Lung (tissue), 12 donors: ENCODE data around the gene C4BPB. TPM values are rescaled to one million over a fixed set of nuclear protein-coding genes. Genes with fewer than 3 reads are reported as not detected.

Experiments
- ATAC-seq: fragments of 200-7000 bp; cut with Tn5 transposase; one replicate; pipeline ENCODE4 v1.9.1; 2020; ENCODE audit warnings: moderate number of reproducible peaks; ENCODE audit not compliant: insufficient read depth, low FRiP score
- DNase-seq, 3 donors: peaks; one replicate each; pipeline ENCODE4 v3.0.0-alpha.2; 2013 to 2017
- H3K27ac ChIP-seq, 2 donors: one replicate each; pipeline ENCODE4 v1.5.1; 2013; ENCODE audit warnings: mild to moderate bottlenecking in 2 of 2, moderate library complexity in 2 of 2, control low read depth in 1 of 2, inconsistent platforms in 1 of 2, low read depth in 1 of 2, low read length in 1 of 2
- H3K27me3 ChIP-seq, 3 donors: one replicate each; pipeline ENCODE4 v1.5.1; 2013; ENCODE audit warnings: low read length in 2 of 3; ENCODE audit not compliant: control insufficient read depth in 3 of 3, insufficient read depth in 3 of 3
- H3K36me3 ChIP-seq, 4 donors: one replicate each; pipeline ENCODE4 v1.5.1; 2013; ENCODE audit warnings: low read length in 4 of 4, mild to moderate bottlenecking in 1 of 4, moderate library complexity in 1 of 4; ENCODE audit not compliant: control insufficient read depth in 4 of 4, insufficient read depth in 4 of 4
- H3K4me1 ChIP-seq, 5 donors: one replicate each; pipeline ENCODE4 v1.5.1; 2013; ENCODE audit warnings: low read length in 5 of 5, mild to moderate bottlenecking in 2 of 5, moderate library complexity in 1 of 5; ENCODE audit not compliant: control insufficient read depth in 5 of 5, insufficient read depth in 5 of 5
- H3K4me3 ChIP-seq: one replicate; pipeline ENCODE4 v1.5.1; 2013; ENCODE audit warnings: mild to moderate bottlenecking, control low read depth, moderate library complexity
- H3K9ac ChIP-seq, 2 donors: one replicate each; pipeline ENCODE4 v1.5.1; 2013; ENCODE audit warnings: low read length in 2 of 2, control low read depth in 1 of 2; ENCODE audit not compliant: insufficient read depth in 1 of 2
- H3K9me3 ChIP-seq, 4 donors: one replicate each; pipeline ENCODE4 v1.5.1; 2013; ENCODE audit warnings: low read length in 3 of 4, mild to moderate bottlenecking in 1 of 4, moderate library complexity in 1 of 4; ENCODE audit not compliant: control insufficient read depth in 4 of 4, insufficient read depth in 3 of 4
- CTCF ChIP-seq: IDR thresholded peaks from 2 replicates; pipeline ENCODE4 v1.5.1; 2012; ENCODE audit warnings: mild to moderate bottlenecking; ENCODE audit errors: control extremely low read depth, extremely low read depth
- WGBS, 2 donors: extraction: QIAGEN DNeasy Blood & Tissue Kit; methylation state at CpG; one replicate each; pipeline ENCODE4 v1.1.7; 2013; 5-methylcytosine and 5-hydroxymethylcytosine counted together
- polyA plus RNA-seq, 2 donors: library from polyadenylated mRNA; stranded (reverse); fragments of 200-250 nt; gene quantifications; one replicate each; pipeline ENCODE4 v1.2.1, GENCODE V29; 2013
- total RNA-seq, 2 donors: library from RNA; depleted of rRNA in 1 of 2; stranded (reverse); fragments of >200 nt in 1 of 2; gene quantifications; one replicate each; pipeline ENCODE4 v1.2.1, GENCODE V29; 2014 to 2021
- donor health status: control.
- donor health status: control.
- donor health status: Bipolar disorder and iron deficiency.
- donor health status: healthy.
- donor health status: DM: yes; HTN: yes; CAD: no.

The C4BPB gene
- total and polyA plus RNA-seq, 4 donors, result 2.6 to 6.5 (median 4.7) TPM

- Histone ChIP-seq H3K4me3 (no peak overlapping the region), H3K27me3 (no peaks in the 10 kb centered on the region), H3K27ac (no peak overlapping the region), H3K36me3 (peaks cover 3 to 22% (median 14%) of the 10 kb centered on the region in 4 donors), H3K9me3 (no peaks in the 10 kb centered on the region), H3K4me1 (peaks cover 0 to 31% (median 8%) of the 10 kb centered on the region in 5 donors), H3K9ac (peak overlapping the region; percentile 29 to 86)
- 59 to 68% methylated on average over 8 of the region's 8 CpGs for WGBS, 2 donors
- no peak for TF ChIP-seq CTCF
- no peak for DNase-seq
- no peak for ATAC-seq
Measured at GRCh38 chr1:207049514-207049913, 39.1 kb upstream of the C4BPB start.

- 0% methylated on average over 6 of the region's 6 CpGs for WGBS, 2 donors
- Histone ChIP-seq H3K4me1 (peaks cover 0 to 31% (median 8%) of the 10 kb centered on the region in 5 donors), H3K9me3 (no peaks in the 10 kb centered on the region), H3K4me3 (peak overlapping the region; percentile 55), H3K9ac (peak overlapping the region; percentile 86 to 96), H3K36me3 (peaks cover 3 to 22% (median 14%) of the 10 kb centered on the region in 4 donors), H3K27me3 (no peaks in the 10 kb centered on the region), H3K27ac (peak overlapping the region; percentile 85 to 90)
- peak; percentile 43 to 79 (median 78) for DNase-seq
- no peak for ATAC-seq
- peak; percentile 58 for TF ChIP-seq CTCF
Measured at GRCh38 chr1:207049974-207050391, 38.7 kb upstream of the C4BPB start.

DNA sequence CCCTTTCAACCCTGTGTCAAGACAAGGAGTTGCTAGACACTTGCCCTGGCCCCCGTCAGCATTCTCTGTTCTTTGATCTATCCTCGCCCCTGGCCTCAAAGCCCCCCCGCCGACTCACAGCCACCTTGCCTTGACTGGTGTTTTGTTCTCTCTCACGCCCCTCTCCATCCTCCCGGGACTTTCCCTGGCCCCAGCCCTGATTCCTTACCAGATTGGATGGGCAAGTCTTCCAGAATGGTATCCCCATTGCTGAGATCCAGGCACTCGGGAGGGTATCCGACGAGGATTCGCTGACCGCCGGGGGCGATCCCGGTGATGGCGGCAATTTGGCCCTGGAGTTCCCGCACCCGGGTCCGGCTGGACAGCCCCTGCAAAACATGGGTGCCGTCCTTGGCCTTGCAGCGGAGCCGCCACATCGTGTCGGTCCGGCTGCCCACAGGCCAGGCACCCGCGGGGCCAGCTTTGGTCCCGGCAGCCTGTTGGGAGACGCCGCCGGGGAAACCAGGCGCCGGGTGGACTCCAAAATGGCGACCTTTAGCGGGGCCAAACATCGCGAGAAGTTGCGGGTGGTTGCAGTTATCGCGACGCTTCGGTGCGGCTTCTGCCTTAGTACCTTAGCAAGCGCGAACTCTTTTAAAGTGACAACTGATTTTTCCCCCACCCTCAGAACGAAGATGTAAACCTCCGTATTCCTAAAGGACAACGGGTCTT is 38.0 kb upstream of the C4BPB start:
- peak overlapping the region; percentile 86 to 96 for H3K9ac ChIP-seq
- H3K4me1 ChIP-seq, result peaks cover 0 to 29% (median 6%) of the 10 kb centered on the region in 5 donors
- H3K9me3 ChIP-seq, result no peaks in the 10 kb centered on the region
- peaks cover 3 to 22% (median 12%) of the 10 kb centered on the region in 4 donors for H3K36me3 ChIP-seq
- DNase-seq (peak; percentile 93 to 96 (median 94)), ATAC-seq (peak; percentile 60)
- H3K27ac ChIP-seq, result peak overlapping the region; percentile 85 to 90
- H3K4me3 ChIP-seq, result peak overlapping the region; percentile 55
- H3K27me3 ChIP-seq, result no peaks in the 10 kb centered on the region
- 1% methylated on average over 47 of the region's 47 CpGs for WGBS, 2 donors
- no peak for TF ChIP-seq CTCF
